Esophagus muscularis mucosa (tissue), 4 donors: ENCODE results near the gene CMYA5. TPM values are rescaled to one million over a fixed set of nuclear protein-coding genes. Genes with fewer than 3 reads are reported as not detected.

Experiments
- DNase-seq: peaks from one replicate; pipeline ENCODE4 v3.0.0-alpha.2; 2017; ENCODE audit errors: extremely low spot score
- H3K27ac ChIP-seq, 4 donors: fragments of 200-600 bp; sonication (generic); replicated peaks in 1 of 4; 1 replicate in 3 of 4; 2 replicates in 1 of 4; pipeline ENCODE4 v1.5.1; 2016 to 2019; ENCODE audit warnings: mild to moderate bottlenecking in 1 of 4
- H3K27me3 ChIP-seq, 4 donors: fragments of 200-600 bp; sonication (generic); one replicate each; pipeline versions ENCODE4 v1.5.1 to v1.6.0; 2016 to 2019
- H3K36me3 ChIP-seq, 4 donors: fragments of 200-600 bp; sonication (generic); one replicate each; pipeline ENCODE4 v1.5.1; 2016 to 2019
- H3K4me1 ChIP-seq, 4 donors: fragments of 200-600 bp; sonication (generic); one replicate each; pipeline ENCODE4 v1.5.1; 2016 to 2019
- H3K4me3 ChIP-seq, 4 donors: fragments of 200-600 bp; sonication (generic); 1 replicate in 2 of 4; 2 replicates in 2 of 4; pipeline ENCODE4 v1.5.1; 2016 to 2019; ENCODE audit warnings: mild to moderate bottlenecking in 4 of 4, moderate library complexity in 1 of 4
- H3K9me3 ChIP-seq, 4 donors: fragments of 200-600 bp; sonication (generic); 1 replicate in 3 of 4; 2 replicates in 1 of 4; pipeline ENCODE4 v1.5.1; 2016 to 2019
- EP300 ChIP-seq: sonication (generic); formaldehyde crosslinking; IDR thresholded peaks from one replicate; pipeline ENCODE4 v1.6.1; 2017; ENCODE audit warnings: antibody characterized with exemption
- POLR2A ChIP-seq: fragments of 450-650 bp; IDR thresholded peaks from one replicate; pipeline ENCODE4 v1.6.1; 2017; ENCODE audit warnings: antibody characterized with exemption, moderate library complexity, mild to moderate bottlenecking, low read depth
- POLR2AphosphoS5 ChIP-seq, 2 donors: sonication (generic); formaldehyde crosslinking; IDR thresholded peaks; one replicate each; pipeline ENCODE4 v1.6.1; 2017; ENCODE audit warnings: antibody characterized with exemption in 2 of 2
- whole genome bisulfite sequencing: methylation state at CpG from one replicate; pipeline ENCODE4 v1.1.5; 2018; 5-methylcytosine and 5-hydroxymethylcytosine counted together
- intact Hi-C: fragments of 100-400 bp; cut with DNase I; formaldehyde crosslinking; loops from one replicate; pipeline ENCODE4 v1.15.1; 2023
- total RNA-seq, 4 donors: library from RNA; depleted of rRNA; stranded (reverse); fragments of >200 nt; gene quantifications; one replicate each; pipeline versions ENCODE4 v1.1.0 to v1.2.1, GENCODE V29; 2016
- TF ChIP-seq, protein P1 (sequence below), 3 experiments: fragments of 200-600 bp in 2 of 3; fragments of 450-650 bp in 1 of 3; sonication (generic) in 2 of 3; IDR thresholded peaks; one replicate each; pipeline ENCODE4 v1.5.1; 2017 to 2019; ENCODE audit warnings: antibody characterized with exemption in 3 of 3, mild to moderate bottlenecking in 2 of 3, moderate library complexity in 1 of 3

Gene CMYA5
- total RNA-seq, 4 donors from 2014 or later: 4.2 to 8.4 (median 4.9) TPM

DNA sequence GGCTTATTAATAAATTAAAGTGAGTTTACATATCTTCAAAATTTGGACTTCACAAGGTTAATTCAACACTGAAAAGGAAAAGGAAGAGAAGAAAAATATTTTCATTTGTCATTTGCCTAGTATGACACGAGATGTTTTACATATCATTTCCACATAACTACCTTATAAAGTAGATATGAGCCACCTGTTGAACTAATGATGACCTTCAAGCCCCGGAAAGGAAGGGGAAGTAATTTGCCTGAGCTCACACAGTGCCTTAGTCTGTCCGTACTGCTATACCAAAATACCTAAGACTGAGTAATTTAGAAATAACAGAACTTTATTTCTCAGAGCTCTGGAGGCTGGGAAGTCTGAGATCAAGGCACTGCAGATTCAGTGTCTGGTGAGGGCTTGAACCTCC is 17.9 kb downstream of the CMYA5 start:
- Histone ChIP-seq H3K4me1 (peaks cover 0 to 3% (median 0%) of the 10 kb centered on the region in 4 donors), H3K4me3 (no peak overlapping the region), H3K27me3 (no peaks in the 10 kb centered on the region), H3K27ac (no peak overlapping the region), H3K36me3 (no peaks in the 10 kb centered on the region), H3K9me3 (no peaks in the 10 kb centered on the region)
- no peak for DNase-seq
- TF ChIP-seq, protein P1, sequence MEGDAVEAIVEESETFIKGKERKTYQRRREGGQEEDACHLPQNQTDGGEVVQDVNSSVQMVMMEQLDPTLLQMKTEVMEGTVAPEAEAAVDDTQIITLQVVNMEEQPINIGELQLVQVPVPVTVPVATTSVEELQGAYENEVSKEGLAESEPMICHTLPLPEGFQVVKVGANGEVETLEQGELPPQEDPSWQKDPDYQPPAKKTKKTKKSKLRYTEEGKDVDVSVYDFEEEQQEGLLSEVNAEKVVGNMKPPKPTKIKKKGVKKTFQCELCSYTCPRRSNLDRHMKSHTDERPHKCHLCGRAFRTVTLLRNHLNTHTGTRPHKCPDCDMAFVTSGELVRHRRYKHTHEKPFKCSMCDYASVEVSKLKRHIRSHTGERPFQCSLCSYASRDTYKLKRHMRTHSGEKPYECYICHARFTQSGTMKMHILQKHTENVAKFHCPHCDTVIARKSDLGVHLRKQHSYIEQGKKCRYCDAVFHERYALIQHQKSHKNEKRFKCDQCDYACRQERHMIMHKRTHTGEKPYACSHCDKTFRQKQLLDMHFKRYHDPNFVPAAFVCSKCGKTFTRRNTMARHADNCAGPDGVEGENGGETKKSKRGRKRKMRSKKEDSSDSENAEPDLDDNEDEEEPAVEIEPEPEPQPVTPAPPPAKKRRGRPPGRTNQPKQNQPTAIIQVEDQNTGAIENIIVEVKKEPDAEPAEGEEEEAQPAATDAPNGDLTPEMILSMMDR (IDR thresholded peaks at IDR 0.05): no peak
- no peak for TF ChIP-seq EP300
- no peak for TF ChIP-seq POLR2A
- no peak for TF ChIP-seq POLR2AphosphoS5 (IDR thresholded peaks at IDR 0.05)
- intact Hi-C loops: no loop called here
- 57% methylated on average over 3 of the region's 3 CpGs for WGBS

DNA sequence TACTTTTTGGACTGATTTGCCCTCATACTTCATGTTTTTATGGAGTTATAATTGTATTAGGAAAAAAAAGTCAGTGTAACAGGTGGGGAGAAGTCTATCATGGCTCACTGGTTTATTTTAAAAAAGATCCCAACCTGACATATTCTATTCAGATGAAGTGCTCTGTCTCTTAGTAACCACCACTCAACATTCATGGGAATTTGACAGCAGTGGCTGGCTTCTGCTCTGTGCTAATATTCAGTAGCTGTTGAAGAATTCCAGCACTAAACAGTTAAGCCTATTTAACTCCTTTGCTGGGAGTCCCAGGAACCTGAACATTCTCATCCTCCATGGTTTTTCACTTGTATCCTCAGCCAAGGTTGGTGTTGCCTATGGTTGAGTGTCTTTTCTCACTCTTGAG is 23.1 kb downstream of the CMYA5 start:
- no peak overlapping the region for H3K27ac ChIP-seq

GRCh38 chr5:79713727-79714126 is 24.1 kb downstream of the CMYA5 start:
- no peaks in the 10 kb centered on the region for H3K36me3 ChIP-seq
- no peak overlapping the region for H3K27ac ChIP-seq
- no peak for DNase-seq
- no peaks in the 10 kb centered on the region for H3K9me3 ChIP-seq
- H3K4me1 ChIP-seq: no peaks in the 10 kb centered on the region
- no peaks in the 10 kb centered on the region for H3K27me3 ChIP-seq
- 95% methylated on average over 7 of the region's 7 CpGs for WGBS
- no peak for TF ChIP-seq EP300
- intact Hi-C loops: no loop called here
- no peak overlapping the region for H3K4me3 ChIP-seq

More for the DNA sequence above, 23.1 kb downstream of the CMYA5 start:
- H3K9me3 ChIP-seq: no peaks in the 10 kb centered on the region
- intact Hi-C loops: no loop called here
- H3K4me3 ChIP-seq: no peak overlapping the region
- no peaks in the 10 kb centered on the region for H3K27me3 ChIP-seq
- H3K36me3 ChIP-seq: no peaks in the 10 kb centered on the region
- peaks cover 0 to 2% (median 0%) of the 10 kb centered on the region in 4 donors for H3K4me1 ChIP-seq
- DNase-seq: no peak
- TF ChIP-seq, protein P1 (IDR thresholded peaks at IDR 0.05): no peak
- TF ChIP-seq POLR2AphosphoS5 (IDR thresholded peaks at IDR 0.05) (no peak), POLR2A (no peak), EP300 (no peak)

DNA sequence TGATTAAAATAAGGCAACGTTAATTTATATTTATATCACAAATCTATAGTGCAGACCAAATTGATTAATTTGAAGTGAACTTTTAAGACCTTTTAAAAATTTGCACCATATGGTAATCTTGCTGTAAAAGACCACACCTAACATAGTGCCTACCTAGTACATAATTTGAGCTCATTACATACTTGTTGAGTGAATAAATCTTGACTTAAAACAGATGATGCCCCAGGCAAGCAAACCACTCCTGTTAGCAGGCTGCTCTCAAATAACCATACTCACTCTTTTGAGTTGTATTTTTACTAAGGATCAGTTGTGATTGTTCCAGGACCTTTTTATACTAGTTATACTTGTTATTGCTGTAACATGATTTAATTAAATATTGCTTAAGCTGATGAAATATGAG is 27.2 kb downstream of the CMYA5 start:
- no peak overlapping the region for H3K27ac ChIP-seq
- intact Hi-C loops: no loop called here
- DNase-seq: no peak
- no peak for TF ChIP-seq EP300
- TF ChIP-seq POLR2AphosphoS5 (IDR thresholded peaks at IDR 0.05): no peak
- TF ChIP-seq, protein P1 (IDR thresholded peaks at IDR 0.05): no peak
- no peak for TF ChIP-seq POLR2A
- no peak overlapping the region for H3K4me3 ChIP-seq
- no peaks in the 10 kb centered on the region for H3K36me3 ChIP-seq
- 89% methylated on average over 1 of the region's 1 CpG for WGBS
- H3K27me3 ChIP-seq: no peaks in the 10 kb centered on the region
- peaks cover 0 to 16% (median 7%) of the 10 kb centered on the region in 4 donors for H3K9me3 ChIP-seq
- no peaks in the 10 kb centered on the region for H3K4me1 ChIP-seq

- Histone ChIP-seq H3K27me3 (no peaks in the 10 kb centered on the region), H3K4me3 (no peak overlapping the region), H3K4me1 (no peaks in the 10 kb centered on the region), H3K27ac (no peak overlapping the region), H3K36me3 (no peaks in the 10 kb centered on the region), H3K9me3 (peaks cover 0 to 16% (median 7%) of the 10 kb centered on the region in 4 donors)
- intact Hi-C loops: no loop called here
- TF ChIP-seq POLR2AphosphoS5 (IDR thresholded peaks at IDR 0.05): no peak
- TF ChIP-seq, protein P1 (IDR thresholded peaks at IDR 0.05): no peak
- no peak for TF ChIP-seq POLR2A
- no peak for TF ChIP-seq EP300
- no peak for DNase-seq
Measured at GRCh38 chr5:79720096-79720495, 30.5 kb downstream of the CMYA5 start.
